GM12864 (cell line): ENCODE measurements around the gene PRCP.
A peak's percentile ranks its signal among the peaks of the same experiment; 100 is the strongest.

ENCODE experiments used
- DNase-seq: peaks from one replicate; pipeline ENCODE4 v3.0.0-alpha.2; 2011; ENCODE audit warnings: low read depth
- H3K4me3 ChIP-seq: 2 replicates; pipeline ENCODE4 v1.5.1; 2011; ENCODE audit warnings: mild to moderate bottlenecking, low read depth, low read length, control low read depth
- CTCF ChIP-seq: IDR thresholded peaks from 2 replicates; pipeline ENCODE4 v1.5.1; 2011; ENCODE audit warnings: low read depth, mild to moderate bottlenecking, moderate library complexity, low read length, control low read depth, inconsistent platforms; ENCODE audit errors: missing control alignments

The PRCP gene

GRCh38 chr11:82899186-82899820 is 927 bp downstream of the PRCP start:
- DNase-seq, result no peak
- peak overlapping the region; percentile 98 for H3K4me3 ChIP-seq
- TF ChIP-seq CTCF, result no peak

DNA sequence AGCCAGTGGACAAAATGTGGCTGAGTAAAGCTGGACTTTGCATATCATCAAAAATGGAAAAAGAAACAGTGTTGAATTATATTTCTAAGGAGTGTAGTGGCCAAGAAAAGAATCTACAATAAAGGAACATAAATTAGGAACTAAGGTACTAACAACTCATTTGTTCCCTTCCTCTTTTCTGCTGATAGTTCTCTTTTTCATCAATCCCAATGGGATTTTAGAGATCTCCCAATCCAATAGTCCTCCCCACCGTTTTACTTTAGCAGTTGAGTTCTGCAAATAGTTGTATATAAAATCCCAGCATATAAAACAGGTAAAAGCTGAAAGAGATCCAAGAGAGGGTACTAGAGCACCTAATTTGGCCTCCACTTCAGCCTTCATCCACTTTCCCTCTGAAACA is 2.0 kb downstream of the PRCP start:
- H3K4me3 ChIP-seq, result no peak overlapping the region
- no peak for DNase-seq
- no peak for TF ChIP-seq CTCF

DNA sequence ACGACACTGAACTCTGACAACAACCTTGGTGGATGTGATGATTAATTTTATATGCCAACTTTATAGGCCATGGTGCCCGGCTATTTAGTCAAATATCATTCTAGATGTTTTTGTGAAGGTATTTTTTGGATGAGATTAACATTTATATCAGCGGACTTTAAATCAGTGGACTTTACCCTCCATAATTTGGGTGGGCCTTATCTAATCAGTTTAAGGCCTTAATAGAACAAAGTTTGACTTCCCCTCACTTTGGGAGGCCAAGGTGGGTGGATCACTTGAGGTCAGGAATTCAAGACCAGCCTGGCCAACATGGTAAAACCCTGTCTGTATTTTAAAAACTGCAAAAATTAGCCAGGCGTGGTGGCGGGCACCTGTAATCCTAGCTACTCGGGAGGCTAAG is 4.0 kb downstream of the PRCP start:
- DNase-seq, result no peak
- no peak overlapping the region for H3K4me3 ChIP-seq
- no peak for TF ChIP-seq CTCF

- H3K4me3 ChIP-seq, result no peak overlapping the region
- DNase-seq, result no peak
- no peak for TF ChIP-seq CTCF
Observed at GRCh38 chr11:82895437-82896091, 4.7 kb downstream of the PRCP start.

DNA sequence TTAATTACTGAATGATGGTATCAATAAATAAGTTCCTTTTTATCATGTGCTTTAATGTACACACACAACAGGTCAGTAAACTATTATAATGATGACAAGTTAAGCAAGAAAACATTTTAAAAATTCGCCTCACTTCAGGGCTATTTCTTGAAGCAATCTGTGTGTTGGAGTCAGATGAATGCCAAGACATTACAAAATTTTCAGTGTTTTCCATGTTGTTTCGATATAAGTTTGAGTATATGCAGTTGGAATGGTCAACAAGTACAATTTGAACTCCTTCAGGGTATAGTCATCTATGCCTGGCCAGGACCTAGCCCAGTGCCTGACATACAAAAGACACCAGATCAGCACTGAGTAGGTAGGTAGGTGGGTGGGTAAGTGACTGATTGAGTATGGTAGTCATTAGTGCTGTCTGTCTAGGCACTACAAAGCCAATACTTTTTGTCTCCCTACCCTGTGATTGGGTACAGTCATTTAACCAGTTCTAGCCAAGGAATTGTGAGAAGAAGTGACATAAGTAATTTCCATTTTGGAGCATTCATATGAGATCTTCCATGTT is 7.5 kb downstream of the PRCP start:
- no peak overlapping the region for H3K4me3 ChIP-seq
- no peak for DNase-seq
- TF ChIP-seq CTCF, result no peak

DNA sequence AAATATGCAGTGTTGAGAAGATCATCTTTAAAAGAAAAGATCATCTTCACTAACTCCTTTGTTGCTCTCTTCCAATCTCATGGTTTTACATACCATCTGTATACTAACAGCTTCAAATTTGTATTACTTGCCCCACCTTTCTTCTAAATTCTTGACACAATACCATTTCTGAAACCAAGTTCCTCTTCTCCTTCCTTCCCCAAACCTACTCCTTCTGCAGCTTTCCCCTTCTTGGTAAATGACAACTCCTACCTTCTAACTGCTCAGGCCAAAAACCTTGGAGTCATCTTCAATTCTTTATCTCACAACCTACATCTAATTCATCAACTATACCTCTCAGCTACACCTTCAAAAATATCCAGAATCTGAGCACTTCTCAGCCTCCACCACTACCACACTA is 9.3 kb downstream of the PRCP start:
- no peak for DNase-seq
- H3K4me3 ChIP-seq, result no peak overlapping the region
- no peak for TF ChIP-seq CTCF

GRCh38 chr11:82890002-82890341 is 10.3 kb downstream of the PRCP start:
- DNase-seq, result no peak
- no peak for TF ChIP-seq CTCF
- no peak overlapping the region for H3K4me3 ChIP-seq
